GM13977 (cell line): ENCODE results near the gene HBG1.

Experiments
- DNase-seq: peaks from one replicate; pipeline ENCODE4 v3.0.0; 2012; ENCODE audit warnings: low spot score
- in situ Hi-C: fragments of 300-500 bp; cut with MboI; formaldehyde crosslinking; loops from one replicate; pipeline ENCODE4 v1.12.0; 2022; ENCODE audit warnings: low sequenced_read_pairs, low pct_unique_long_range_greater_than_20kb, mixed read lengths, inconsistent platforms; ENCODE audit not compliant: unreplicated experiment
- TF ChIP-seq, protein P1 (sequence below): IDR thresholded peaks from 2 replicates; pipeline ENCODE4 v1.5.1; 2012; ENCODE audit warnings: mild to moderate bottlenecking, control low read depth; ENCODE audit not compliant: insufficient read depth; ENCODE audit errors: extremely low read depth, missing control alignments

The HBG1 gene

DNA sequence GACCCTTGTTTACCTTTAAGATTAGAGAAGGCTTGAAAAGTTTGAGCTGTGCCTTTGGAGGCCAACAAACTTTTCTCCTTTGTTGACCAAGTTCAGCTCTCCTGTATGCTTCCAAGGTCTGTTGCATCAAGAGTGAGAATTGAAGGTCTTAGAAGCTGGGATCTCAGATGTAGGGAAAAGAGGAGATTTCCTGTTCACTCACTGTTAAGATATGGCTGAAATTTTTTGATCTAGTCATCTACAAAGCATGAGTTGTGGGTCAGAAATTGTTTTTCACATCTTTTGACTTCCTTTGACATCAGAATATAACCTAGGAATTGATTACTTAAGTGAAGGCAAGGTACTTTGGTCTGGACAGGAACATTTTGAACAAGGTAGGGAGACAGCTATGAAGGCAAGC is 40.0 kb upstream of the HBG1 start:
- in situ Hi-C loops: no loop called here
- no peak for DNase-seq
- TF ChIP-seq, protein P1, sequence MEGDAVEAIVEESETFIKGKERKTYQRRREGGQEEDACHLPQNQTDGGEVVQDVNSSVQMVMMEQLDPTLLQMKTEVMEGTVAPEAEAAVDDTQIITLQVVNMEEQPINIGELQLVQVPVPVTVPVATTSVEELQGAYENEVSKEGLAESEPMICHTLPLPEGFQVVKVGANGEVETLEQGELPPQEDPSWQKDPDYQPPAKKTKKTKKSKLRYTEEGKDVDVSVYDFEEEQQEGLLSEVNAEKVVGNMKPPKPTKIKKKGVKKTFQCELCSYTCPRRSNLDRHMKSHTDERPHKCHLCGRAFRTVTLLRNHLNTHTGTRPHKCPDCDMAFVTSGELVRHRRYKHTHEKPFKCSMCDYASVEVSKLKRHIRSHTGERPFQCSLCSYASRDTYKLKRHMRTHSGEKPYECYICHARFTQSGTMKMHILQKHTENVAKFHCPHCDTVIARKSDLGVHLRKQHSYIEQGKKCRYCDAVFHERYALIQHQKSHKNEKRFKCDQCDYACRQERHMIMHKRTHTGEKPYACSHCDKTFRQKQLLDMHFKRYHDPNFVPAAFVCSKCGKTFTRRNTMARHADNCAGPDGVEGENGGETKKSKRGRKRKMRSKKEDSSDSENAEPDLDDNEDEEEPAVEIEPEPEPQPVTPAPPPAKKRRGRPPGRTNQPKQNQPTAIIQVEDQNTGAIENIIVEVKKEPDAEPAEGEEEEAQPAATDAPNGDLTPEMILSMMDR: no peak

DNA sequence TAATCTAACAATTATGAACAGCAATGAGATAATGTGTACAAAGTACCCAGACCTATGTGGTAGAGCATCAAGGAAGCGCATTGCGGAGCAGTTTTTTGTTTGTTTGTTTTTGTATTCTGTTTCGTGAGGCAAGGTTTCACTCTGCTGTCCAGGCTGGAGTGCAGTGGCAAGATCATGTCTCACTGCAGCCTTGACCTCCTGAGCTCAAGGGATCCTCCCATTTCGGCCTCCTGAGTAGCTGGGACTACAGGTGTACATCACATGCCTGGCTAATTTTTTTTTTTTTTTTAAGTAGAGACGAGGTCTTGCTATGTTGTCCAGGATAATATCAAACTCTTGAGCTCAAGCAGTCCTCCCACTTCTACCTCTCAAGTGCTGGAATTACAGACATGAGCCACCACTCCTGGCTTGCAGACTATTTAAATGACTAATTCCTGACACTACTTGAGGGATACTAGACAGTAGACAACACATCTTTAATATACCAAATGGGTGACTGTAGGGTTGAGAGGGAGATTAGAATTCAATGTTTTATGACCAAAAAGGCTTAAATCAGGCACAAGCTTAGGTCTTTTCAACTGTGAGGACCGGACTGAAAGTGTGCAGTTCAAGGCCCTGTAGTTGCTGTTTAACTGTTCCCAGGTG is 39.4 kb upstream of the HBG1 start:
- in situ Hi-C loops: no loop called here
- DNase-seq: no peak
- TF ChIP-seq, protein P1: no peak

DNA sequence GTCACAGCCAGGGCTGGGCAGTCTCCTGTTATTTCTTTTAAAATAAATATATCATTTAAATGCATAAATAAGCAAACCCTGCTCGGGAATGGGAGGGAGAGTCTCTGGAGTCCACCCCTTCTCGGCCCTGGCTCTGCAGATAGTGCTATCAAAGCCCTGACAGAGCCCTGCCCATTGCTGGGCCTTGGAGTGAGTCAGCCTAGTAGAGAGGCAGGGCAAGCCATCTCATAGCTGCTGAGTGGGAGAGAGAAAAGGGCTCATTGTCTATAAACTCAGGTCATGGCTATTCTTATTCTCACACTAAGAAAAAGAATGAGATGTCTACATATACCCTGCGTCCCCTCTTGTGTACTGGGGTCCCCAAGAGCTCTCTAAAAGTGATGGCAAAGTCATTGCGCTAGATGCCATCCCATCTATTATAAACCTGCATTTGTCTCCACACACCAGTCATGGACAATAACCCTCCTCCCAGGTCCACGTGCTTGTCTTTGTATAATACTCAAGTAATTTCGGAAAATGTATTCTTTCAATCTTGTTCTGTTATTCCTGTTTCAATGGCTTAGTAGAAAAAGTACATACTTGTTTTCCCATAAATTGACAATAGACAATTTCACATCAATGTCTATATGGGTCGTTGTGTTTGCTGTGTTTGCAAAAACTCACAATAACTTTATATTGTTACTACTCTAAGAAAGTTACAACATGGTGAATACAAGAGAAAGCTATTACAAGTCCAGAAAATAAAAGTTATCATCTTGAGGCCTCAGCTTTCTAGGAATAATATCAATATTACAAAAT is 38.6 kb upstream of the HBG1 start:
- TF ChIP-seq, protein P1: no peak
- no peak for DNase-seq
- in situ Hi-C loops: no loop called here

DNA sequence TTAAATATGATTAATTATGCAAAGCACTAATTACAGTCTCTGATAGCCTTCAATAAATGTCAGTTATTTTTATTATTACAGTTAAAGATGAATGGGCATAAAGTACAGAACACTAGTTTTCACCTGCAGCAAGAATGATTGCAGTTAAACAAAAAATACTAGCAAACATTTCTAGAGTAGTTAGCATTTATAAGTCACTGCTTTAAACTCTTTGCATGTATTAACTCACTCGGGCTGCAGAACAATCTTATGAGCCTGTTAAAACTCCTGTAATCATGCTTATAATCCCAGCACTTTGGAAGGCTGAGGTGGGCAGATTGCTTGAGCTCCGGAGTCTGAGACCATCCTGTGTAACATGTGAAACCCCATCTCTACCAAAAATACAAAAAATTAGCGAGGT is 37.2 kb upstream of the HBG1 start:
- in situ Hi-C loops: no loop called here
- no peak for DNase-seq
- TF ChIP-seq, protein P1: no peak

DNA sequence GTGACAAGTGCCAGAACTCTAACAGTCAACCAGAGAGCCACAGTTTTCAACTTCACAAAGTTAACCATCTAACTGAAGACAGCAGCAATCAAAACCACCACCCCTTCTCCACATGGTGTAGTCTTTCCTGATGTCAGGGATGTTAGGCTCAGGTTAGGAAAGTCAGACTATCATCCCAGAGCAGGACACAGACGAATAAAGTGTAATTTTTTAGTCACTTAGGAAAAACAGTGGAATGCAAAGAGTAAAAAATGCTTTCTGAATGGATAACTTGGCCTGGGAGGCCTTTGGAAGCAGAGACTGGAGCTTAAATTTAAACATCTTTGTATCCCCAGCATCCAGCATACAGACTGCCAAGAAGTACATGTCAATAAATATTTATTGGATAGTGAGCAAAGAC is 36.7 kb upstream of the HBG1 start:
- in situ Hi-C loops: no loop called here
- TF ChIP-seq, protein P1: no peak

DNA sequence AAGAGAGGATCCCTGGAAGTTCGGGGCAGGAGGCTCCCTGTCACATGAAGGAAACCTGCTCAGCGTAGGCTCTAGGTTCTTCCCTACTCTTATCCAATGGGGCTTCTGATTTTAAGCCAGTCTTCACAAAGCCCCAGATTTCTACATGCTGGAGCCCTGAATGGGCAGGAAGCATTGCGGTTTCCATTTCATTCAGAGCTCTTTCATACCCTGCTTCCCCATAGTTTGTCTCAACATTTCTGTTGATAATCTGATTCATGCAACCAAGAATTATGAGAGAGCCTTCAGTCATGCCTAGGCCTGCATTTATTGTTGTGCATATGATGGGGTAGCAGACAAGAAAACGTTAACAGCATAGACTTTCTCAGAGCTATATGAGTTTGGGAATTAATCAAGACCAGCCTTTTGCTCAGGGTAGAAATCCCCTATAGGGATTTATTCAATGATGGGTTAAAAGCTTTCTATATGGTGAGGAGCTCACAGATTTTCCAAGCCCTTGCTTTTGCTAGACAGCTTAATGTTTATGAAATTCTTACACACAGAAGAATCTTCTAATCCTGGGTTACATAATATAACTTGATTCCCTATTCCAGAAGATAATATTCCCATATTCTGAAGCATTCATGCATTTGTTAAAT is 36.2 kb upstream of the HBG1 start:
- no peak for DNase-seq
- TF ChIP-seq, protein P1: no peak
- in situ Hi-C loops: no loop called here

More for the DNA sequence above, 36.7 kb upstream of the HBG1 start:
- no peak for DNase-seq
